Activated T-cell treated with anti-CD3 and anti-CD28 coated beads for 48 hours (primary cell): ENCODE data around the gene EXOSC5.
"Not testable (repeated sequence)": the region's sequence is repeated elsewhere in the genome, so short reads cannot be mapped to it uniquely, and the experiment has no call there.

Experiments used
- DNase-seq: peaks from one replicate; pipeline ENCODE4 v3.0.0-alpha.2; 2020; ENCODE audit warnings: low read depth

EXOSC5 gene

GRCh38 chr19:41426116-41426841 lies 29.1 kb upstream of the EXOSC5 start:
- no peak for DNase-seq

GRCh38 chr19:41425174-41426115 lies 28.3 kb upstream of the EXOSC5 start:
- DNase-seq = no peak

- DNase-seq = no peak
These were observed 27.4 kb upstream of the EXOSC5 start for GRCh38 chr19:41424335-41425173.

- no peak for DNase-seq
These were observed 25.8 kb upstream of the EXOSC5 start for GRCh38 chr19:41422955-41423354.

DNA sequence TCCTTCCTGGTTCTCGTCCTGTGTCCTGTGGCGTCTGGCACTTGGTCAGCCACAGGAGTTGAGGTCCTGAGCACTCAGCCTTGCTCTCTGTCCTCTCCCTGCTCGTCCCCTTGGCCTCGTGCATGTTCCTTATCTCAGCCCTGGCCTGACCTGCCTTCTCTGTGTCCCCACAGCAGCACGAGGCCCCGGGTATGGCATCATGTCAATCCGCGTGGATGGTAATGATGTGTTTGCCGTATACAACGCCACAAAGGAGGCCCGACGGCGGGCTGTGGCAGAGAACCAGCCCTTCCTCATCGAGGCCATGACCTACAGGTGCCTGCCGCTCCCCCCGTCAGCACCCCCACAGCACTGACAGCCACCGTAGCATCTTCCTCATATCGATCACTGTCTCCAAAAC lies 25.3 kb upstream of the EXOSC5 start:
- no peak for DNase-seq

DNA sequence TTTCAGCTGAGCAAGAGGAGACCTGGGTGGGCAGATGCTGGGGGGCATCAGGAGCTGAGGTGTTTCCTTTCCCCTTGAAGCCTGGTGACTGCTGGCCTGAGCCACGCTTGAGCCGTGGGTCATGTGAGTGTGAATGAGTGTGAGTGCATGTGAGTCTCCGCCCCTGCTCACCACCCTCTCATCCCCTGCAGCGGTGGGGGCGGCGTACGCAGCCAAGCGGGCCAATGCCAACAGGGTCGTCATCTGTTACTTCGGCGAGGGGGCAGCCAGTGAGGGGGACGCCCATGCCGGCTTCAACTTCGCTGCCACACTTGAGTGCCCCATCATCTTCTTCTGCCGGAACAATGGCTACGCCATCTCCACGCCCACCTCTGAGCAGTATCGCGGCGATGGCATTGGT lies 24.8 kb upstream of the EXOSC5 start:
- no peak for DNase-seq

GRCh38 chr19:41421314-41421713 lies 24.2 kb upstream of the EXOSC5 start:
- no peak for DNase-seq

GRCh38 chr19:41420101-41420880 lies 23.1 kb upstream of the EXOSC5 start:
- no peak for DNase-seq

DNA sequence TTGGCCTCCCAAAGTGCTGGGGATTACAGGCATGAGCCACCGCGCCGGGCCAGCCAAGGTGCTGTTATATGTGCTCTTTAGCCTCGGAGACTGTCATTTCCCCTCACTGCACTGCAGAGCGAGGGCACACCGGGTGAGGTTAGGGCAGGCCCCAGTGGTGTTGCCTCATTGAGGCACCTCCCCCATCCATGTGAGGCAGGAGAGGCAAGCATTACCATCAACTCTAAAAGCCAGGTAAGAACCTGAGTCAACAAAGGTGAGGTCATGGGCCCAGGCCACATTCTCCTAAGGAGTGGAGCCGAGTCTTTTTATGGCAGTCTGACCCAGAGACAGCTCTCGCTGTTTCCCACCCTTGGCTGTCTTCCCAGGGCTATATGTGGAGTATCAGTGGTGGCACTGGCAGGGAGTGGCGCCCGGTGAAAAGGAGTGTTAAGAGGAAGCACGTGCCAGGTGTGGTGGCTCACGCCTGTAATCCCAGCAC lies 19.1 kb upstream of the EXOSC5 start:
- DNase-seq = no peak

- no peak for DNase-seq
These were observed 18.0 kb upstream of the EXOSC5 start for GRCh38 chr19:41415154-41415571.

- no peak for DNase-seq
These were observed 17.3 kb upstream of the EXOSC5 start for GRCh38 chr19:41414461-41414860.

- no peak for DNase-seq
These were observed 16.8 kb upstream of the EXOSC5 start for GRCh38 chr19:41413947-41414346.

DNA sequence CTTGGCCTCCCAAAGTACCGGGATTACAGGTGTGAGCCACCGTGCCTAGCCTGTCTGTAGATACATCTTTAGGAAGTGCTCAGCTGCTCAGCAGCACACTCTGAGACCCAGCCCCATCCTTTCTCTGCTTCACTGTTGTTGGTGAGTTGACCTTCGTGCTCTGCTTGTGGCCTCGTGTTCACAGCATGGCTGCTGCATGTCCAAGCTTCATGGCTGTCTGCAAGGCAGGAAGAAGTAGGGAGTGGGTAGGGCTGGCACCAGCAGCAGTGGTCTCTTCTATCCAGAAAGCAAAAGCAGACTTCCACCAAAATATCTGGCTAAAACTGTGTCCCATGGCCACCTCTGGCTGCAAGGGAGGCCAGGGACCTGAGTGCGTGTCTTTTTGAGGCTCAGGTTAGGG lies 15.8 kb upstream of the EXOSC5 start:
- no peak for DNase-seq

DNA sequence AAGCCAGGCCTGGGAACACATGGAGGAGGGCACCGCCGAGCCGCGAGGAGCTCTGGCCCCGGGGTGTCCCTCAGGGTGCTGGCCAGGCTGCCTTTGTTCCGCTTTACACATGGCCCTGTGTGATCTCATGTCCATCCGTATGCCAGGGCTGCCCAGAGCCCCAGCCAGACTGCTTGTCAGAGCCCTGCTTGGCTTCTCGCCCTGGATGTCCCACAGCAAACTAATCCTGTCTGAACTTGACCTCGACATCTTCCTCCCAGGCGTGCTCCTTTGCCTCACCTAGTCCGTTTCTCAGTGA lies 14.8 kb upstream of the EXOSC5 start:
- no peak for DNase-seq

DNA sequence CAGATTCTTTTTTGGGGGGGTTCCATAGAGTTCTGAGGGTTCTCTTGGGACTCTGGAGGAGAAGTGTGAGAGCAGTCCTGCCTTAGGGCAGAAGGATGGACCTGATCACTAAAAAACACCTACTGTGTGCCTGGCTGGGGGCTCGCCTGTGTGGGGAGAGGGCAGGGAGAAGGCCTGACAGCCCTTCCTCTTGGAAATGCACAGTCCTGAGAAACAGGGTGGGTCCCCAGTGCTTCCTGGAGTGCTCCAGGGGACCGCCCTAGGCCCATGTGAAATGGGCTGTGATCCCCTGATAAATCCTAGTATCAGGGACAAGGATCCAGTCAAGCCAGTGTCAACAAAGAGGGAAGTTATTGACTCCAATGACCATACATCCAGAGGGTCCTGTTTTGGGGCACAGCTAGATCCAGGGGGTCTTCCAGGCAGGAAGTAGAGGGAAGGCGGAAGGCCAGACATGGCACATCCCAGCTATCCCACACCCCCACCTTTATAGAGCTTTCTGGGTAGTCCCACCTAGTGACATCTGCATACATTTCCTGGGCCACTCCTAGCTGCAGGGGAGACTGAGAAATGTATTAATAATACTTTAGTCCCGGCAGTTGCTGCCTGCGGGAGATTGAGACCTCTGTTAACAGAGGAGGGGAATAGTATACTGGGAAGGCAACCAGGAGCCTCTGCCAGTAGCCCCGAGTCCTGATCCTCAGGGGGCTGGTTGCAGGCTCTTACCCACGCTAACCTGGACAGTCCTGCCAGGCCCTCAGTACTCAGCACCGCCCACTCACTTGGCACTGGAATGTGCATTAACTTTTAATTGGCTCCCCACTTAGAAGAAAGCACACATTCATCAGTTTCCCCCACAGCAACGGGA lies 14.2 kb upstream of the EXOSC5 start:
- DNase-seq = no peak

DNA sequence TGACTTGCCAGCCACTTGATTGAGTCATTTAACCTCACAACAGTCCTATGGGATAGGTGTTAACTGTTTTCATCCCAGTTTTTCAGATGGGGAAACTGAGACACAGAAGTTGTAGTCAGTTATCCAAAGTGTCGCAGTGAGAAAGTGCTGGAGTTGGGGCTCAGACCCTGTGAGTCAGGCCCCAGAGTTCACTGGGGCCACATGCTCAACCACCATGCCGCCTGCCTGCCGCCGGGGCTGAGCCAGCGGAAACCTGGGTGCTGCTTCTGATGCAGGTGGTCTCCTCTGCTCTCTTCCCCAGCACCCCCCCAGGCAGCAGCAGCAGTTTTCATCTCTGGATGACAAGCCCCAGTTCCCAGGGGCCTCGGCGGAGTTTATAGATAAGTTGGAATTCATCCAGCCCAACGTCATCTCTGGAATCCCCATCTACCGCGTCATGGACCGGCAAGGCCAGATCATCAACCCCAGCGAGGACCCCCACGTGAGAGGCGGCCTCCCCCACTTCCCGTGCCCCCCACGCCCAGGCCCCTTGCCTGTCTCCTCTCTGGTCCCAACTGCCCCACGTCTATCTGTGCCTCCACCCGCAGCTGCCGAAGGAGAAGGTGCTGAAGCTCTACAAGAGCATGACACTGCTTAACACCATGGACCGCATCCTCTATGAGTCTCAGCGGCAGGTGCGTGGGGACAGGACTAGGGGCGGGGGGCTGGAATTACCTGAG lies 13.3 kb upstream of the EXOSC5 start:
- no peak for DNase-seq

DNA sequence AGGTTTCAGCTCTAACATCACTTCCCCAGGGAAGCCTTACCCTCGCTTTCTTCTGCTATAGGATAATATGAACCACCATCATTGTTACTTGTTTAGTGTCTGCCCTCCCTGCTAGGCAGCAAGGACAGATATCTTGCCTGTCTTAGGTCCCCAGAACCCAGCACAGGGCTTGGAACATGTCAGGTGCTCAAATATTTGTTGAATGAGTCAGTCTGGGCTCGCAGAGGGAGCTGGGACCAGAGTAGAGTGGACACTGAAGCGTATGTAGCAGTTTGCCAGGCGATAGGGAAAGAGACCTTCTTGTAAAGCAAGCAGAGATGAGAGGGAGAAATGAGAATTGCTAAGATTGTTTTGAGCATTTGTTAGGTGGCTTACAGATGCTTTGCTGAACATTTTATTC lies 12.1 kb upstream of the EXOSC5 start:
- DNase-seq = no peak

GRCh38 chr19:41408846-41409245 lies 11.7 kb upstream of the EXOSC5 start:
- DNase-seq = not testable (repeated sequence)

- no peak for DNase-seq
These were observed 11.1 kb upstream of the EXOSC5 start for GRCh38 chr19:41408256-41408655.

DNA sequence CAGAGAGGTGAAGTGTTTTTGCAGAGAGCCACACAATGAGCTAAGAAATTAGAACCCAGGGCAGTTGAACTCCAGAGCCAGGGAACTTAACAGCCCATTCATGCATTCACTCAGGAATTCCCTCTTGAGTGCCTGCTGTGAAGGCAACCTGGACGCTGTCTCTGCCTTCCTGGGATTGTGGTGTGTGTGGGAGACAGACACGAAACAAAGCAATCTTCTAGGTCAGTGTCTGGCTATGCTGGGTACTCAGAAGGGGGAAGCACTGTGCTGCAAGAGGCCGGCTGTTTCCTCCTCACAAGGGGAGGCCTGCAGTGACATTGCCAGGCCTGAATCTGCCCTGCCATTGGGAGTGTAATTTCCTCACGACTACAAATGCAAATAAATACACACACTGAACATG lies 10.1 kb upstream of the EXOSC5 start:
- no peak for DNase-seq
